22Rv1 (cell line): ENCODE data around the gene CA10.

ENCODE experiments used
- CTCF ChIP-seq: fragments of 450-650 bp; IDR thresholded peaks from 2 replicates; pipeline ENCODE4 v1.5.1; 2017; ENCODE audit warnings: mild to moderate bottlenecking
- ZFX ChIP-seq: fragments of 450-650 bp; IDR thresholded peaks from 2 replicates; pipeline ENCODE4 v1.6.1; 2017; ENCODE audit warnings: antibody characterized with exemption, borderline replicate concordance

- TF ChIP-seq CTCF, result no peak
- no peak for TF ChIP-seq ZFX
Observed at GRCh38 chr17:51630101-51630671, 528.3 kb downstream of the CA10 start.
